ENCODE data around the gene TRPM2.

The TRPM2 gene

GRCh38 chr21:44322621-44323325 is 30.6 kb upstream of the TRPM2 start:
- DNase-seq = no peak

GRCh38 chr21:44323591-44323990 is 29.8 kb upstream of the TRPM2 start:
- no peak for DNase-seq

- DNase-seq = no peak
Measured at GRCh38 chr21:44324106-44324853, 29.1 kb upstream of the TRPM2 start.

GRCh38 chr21:44324854-44325107 is 28.6 kb upstream of the TRPM2 start:
- DNase-seq = no peak

GRCh38 chr21:44325386-44326271 is 27.8 kb upstream of the TRPM2 start:
- DNase-seq = no peak

GRCh38 chr21:44326272-44326647 is 27.2 kb upstream of the TRPM2 start:
- DNase-seq = no peak

GRCh38 chr21:44326716-44327602 is 26.5 kb upstream of the TRPM2 start:
- no peak for DNase-seq

GRCh38 chr21:44327603-44327974 is 25.8 kb upstream of the TRPM2 start:
- DNase-seq = no peak

GRCh38 chr21:44328242-44328895 is 25.1 kb upstream of the TRPM2 start:
- DNase-seq = no peak

GRCh38 chr21:44329086-44329889 is 24.1 kb upstream of the TRPM2 start:
- DNase-seq = no peak

GRCh38 chr21:44329971-44330681 is 23.3 kb upstream of the TRPM2 start:
- no peak for DNase-seq

- no peak for DNase-seq
Measured at GRCh38 chr21:44330698-44331097, 22.7 kb upstream of the TRPM2 start.

GRCh38 chr21:44331209-44331608 is 22.2 kb upstream of the TRPM2 start:
- DNase-seq = no peak

GRCh38 chr21:44331650-44332307 is 21.6 kb upstream of the TRPM2 start:
- DNase-seq = no peak

- DNase-seq = no peak
Measured at GRCh38 chr21:44332383-44332782, 21.0 kb upstream of the TRPM2 start.

GRCh38 chr21:44332965-44333364 is 20.5 kb upstream of the TRPM2 start:
- DNase-seq = no peak

GRCh38 chr21:44333509-44334328 is 19.7 kb upstream of the TRPM2 start:
- DNase-seq = no peak

GRCh38 chr21:44334329-44335030 is 18.9 kb upstream of the TRPM2 start:
- no peak for DNase-seq

Data from fibroblast of skin of scalp (primary cell).